Measurements from ENCODE around the gene OOEP.
"Not testable (repeated sequence)": the region's sequence is repeated elsewhere in the genome, so short reads cannot be mapped to it uniquely, and the experiment has no call there.

The OOEP gene

GRCh38 chr6:73388433-73388799 lies 18.7 kb upstream of the OOEP start:
- Mint-ChIP-seq H3K4me1 (no peaks in the 10 kb centered on the region), H3K36me3 (ENCODE audit: low read depth) (no peaks in the 10 kb centered on the region), H3K9me3 (no peaks in the 10 kb centered on the region), H3K27me3 (ENCODE audit: low read depth) (peaks cover 26% of the 10 kb centered on the region), H3K4me3 (peak overlapping the region; percentile 83 to 86 (median 84)), H3K27ac (no peak overlapping the region)
- TF ChIP-seq, protein P1, sequence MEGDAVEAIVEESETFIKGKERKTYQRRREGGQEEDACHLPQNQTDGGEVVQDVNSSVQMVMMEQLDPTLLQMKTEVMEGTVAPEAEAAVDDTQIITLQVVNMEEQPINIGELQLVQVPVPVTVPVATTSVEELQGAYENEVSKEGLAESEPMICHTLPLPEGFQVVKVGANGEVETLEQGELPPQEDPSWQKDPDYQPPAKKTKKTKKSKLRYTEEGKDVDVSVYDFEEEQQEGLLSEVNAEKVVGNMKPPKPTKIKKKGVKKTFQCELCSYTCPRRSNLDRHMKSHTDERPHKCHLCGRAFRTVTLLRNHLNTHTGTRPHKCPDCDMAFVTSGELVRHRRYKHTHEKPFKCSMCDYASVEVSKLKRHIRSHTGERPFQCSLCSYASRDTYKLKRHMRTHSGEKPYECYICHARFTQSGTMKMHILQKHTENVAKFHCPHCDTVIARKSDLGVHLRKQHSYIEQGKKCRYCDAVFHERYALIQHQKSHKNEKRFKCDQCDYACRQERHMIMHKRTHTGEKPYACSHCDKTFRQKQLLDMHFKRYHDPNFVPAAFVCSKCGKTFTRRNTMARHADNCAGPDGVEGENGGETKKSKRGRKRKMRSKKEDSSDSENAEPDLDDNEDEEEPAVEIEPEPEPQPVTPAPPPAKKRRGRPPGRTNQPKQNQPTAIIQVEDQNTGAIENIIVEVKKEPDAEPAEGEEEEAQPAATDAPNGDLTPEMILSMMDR (IDR thresholded peaks at IDR 0.05; ENCODE audit: unreplicated experiment in 3 of 3): no peak

- Mint-ChIP-seq H3K4me3 (no peak overlapping the region), H3K4me1 (no peaks in the 10 kb centered on the region), H3K9me3 (no peaks in the 10 kb centered on the region), H3K36me3 (ENCODE audit: low read depth) (no peaks in the 10 kb centered on the region), H3K27me3 (ENCODE audit: low read depth) (peaks cover 11% of the 10 kb centered on the region), H3K27ac (no peak overlapping the region)
- TF ChIP-seq, protein P1 (IDR thresholded peaks at IDR 0.05; ENCODE audit: unreplicated experiment in 3 of 3): no peak
These were observed 12.9 kb upstream of the OOEP start for GRCh38 chr6:73382462-73383113.

DNA sequence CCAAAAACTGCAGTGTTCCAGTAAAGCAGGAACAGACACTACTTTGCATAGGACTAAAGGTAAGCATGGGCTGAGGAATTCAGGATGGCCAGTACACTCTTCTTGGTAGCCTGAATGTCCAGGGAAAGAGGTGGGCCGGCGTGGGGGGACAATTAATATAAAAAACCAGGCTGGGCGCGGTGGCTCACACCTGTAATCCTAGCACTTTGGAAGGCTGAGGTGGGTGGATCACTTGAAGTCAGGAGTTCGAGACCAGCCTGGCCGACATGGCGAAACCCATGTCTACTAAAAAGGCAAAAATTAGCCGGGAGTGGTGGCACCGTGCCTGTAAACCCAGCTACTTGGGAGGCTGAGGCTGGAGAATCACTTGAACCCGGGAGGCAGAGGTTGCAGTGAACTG lies 11.8 kb upstream of the OOEP start:
- H3K4me1 Mint-ChIP-seq; H3K4me3 Mint-ChIP-seq; H3K9me3 Mint-ChIP-seq; H3K27ac Mint-ChIP-seq; H3K36me3 Mint-ChIP-seq (ENCODE audit: low read depth): not testable (repeated sequence)
- H3K27me3 Mint-ChIP-seq (ENCODE audit: low read depth): peaks cover 11% of the 10 kb centered on the region

DNA sequence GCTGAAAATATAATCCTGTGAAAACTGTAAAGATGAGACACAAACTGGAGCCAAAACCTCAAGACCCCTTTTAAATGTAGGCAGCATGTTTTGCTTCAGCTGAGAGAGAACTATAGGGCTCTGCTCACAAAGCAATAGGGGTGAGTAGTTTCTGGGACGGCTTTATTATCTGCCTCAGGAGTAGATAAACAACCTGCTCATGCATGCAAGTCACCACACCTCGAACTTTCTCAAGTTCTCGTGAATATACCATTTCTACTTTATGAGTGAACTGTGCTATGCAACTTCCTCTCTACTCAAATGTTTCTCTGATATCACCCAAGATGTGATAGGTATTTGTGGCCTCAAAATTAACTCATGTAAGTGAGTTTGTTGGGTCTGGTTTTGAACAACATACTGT lies 7.5 kb upstream of the OOEP start:
- H3K27ac Mint-ChIP-seq: no peak overlapping the region
- no peaks in the 10 kb centered on the region for H3K4me1 Mint-ChIP-seq
- peaks cover 6% of the 10 kb centered on the region for H3K9me3 Mint-ChIP-seq
- H3K36me3 Mint-ChIP-seq (ENCODE audit: low read depth): no peaks in the 10 kb centered on the region
- TF ChIP-seq, protein P1 (IDR thresholded peaks at IDR 0.05; ENCODE audit: unreplicated experiment in 3 of 3): no peak
- no peak overlapping the region for H3K4me3 Mint-ChIP-seq
- H3K27me3 Mint-ChIP-seq (ENCODE audit: low read depth): no peaks in the 10 kb centered on the region

- H3K36me3 Mint-ChIP-seq (ENCODE audit: low read depth): no peaks in the 10 kb centered on the region
- no peak overlapping the region for H3K4me3 Mint-ChIP-seq
- H3K9me3 Mint-ChIP-seq: peaks cover 6% of the 10 kb centered on the region
- no peaks in the 10 kb centered on the region for H3K4me1 Mint-ChIP-seq
- no peaks in the 10 kb centered on the region for H3K27me3 Mint-ChIP-seq (ENCODE audit: low read depth)
- no peak overlapping the region for H3K27ac Mint-ChIP-seq
- TF ChIP-seq, protein P1 (IDR thresholded peaks at IDR 0.05; ENCODE audit: unreplicated experiment in 3 of 3): no peak
These were observed 5.5 kb upstream of the OOEP start for GRCh38 chr6:73375216-73375615.

GRCh38 chr6:73372516-73372915 lies 2.8 kb upstream of the OOEP start:
- H3K9me3 Mint-ChIP-seq: peaks cover 6% of the 10 kb centered on the region
- H3K36me3 Mint-ChIP-seq (ENCODE audit: low read depth): no peaks in the 10 kb centered on the region
- TF ChIP-seq, protein P1 (IDR thresholded peaks at IDR 0.05; ENCODE audit: unreplicated experiment in 3 of 3): no peak
- peaks cover 3% of the 10 kb centered on the region for H3K27me3 Mint-ChIP-seq (ENCODE audit: low read depth)
- no peaks in the 10 kb centered on the region for H3K4me1 Mint-ChIP-seq
- no peak overlapping the region for H3K4me3 Mint-ChIP-seq
- no peak overlapping the region for H3K27ac Mint-ChIP-seq
